ENCODE data around the gene KCNJ1. TPM values are rescaled to one million over a fixed set of nuclear protein-coding genes. Genes with fewer than 3 reads are reported as not detected.

The KCNJ1 gene
- total RNA-seq, 1 donor from 2014 or later: 0.41 TPM

DNA sequence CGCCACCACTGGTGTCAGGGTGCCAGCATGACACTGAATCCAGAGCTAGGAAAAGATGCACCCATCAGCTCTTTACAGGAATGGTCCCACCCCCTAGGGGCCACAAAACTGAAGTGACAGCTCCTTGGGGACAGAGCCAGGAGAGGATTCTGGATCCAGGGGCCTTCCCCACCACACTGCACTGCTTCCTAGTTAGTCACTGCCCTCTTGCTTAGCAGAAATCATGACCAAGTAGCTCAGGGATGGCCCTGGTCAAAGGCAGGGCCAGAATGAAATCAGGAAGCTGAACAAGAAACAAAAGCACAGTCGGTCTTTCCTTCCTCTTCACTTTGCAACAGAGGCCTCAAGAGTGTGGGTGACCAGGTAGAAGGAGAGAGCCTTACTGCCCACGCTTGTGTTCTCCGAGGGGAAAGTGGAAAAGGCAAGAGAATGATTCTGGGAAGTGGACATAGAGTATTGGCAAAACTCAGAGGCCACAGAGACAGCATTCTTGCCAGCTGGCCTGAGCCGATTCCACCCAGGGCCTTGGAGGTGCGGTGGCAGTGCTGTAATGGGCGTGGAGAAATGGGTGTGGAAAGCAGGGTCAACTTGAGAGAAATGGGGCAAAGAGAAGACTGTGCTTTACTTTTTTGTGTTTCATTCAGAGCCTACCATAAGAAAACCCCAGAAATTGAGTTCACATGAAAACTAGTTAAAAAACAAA is 39.8 kb downstream of the KCNJ1 start:
- peaks cover 12% of the 10 kb centered on the region for H3K27me3 Mint-ChIP-seq (ENCODE audit: insufficient read depth, low read depth)
- DNase-seq (ENCODE audit: low spot score): no peak
- no peak overlapping the region for H2AFZ ChIP-seq (replicated peaks)
- no peaks in the 10 kb centered on the region for H3K4me1 ChIP-seq
- no peaks in the 10 kb centered on the region for H3K79me2 ChIP-seq (ENCODE audit: low read depth)
- H3K36me3 Mint-ChIP-seq: no peaks in the 10 kb centered on the region
- no peak overlapping the region for H3K4me3 ChIP-seq
- no peaks in the 10 kb centered on the region for H3K27me3 ChIP-seq
- TF ChIP-seq, protein P1, sequence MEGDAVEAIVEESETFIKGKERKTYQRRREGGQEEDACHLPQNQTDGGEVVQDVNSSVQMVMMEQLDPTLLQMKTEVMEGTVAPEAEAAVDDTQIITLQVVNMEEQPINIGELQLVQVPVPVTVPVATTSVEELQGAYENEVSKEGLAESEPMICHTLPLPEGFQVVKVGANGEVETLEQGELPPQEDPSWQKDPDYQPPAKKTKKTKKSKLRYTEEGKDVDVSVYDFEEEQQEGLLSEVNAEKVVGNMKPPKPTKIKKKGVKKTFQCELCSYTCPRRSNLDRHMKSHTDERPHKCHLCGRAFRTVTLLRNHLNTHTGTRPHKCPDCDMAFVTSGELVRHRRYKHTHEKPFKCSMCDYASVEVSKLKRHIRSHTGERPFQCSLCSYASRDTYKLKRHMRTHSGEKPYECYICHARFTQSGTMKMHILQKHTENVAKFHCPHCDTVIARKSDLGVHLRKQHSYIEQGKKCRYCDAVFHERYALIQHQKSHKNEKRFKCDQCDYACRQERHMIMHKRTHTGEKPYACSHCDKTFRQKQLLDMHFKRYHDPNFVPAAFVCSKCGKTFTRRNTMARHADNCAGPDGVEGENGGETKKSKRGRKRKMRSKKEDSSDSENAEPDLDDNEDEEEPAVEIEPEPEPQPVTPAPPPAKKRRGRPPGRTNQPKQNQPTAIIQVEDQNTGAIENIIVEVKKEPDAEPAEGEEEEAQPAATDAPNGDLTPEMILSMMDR (IDR thresholded peaks at IDR 0.05): no peak
- TF ChIP-seq EZH2phosphoT487 (IDR thresholded peaks at IDR 0.05) (no peak), EZH2 (IDR thresholded peaks at IDR 0.05) (no peak)
- no peak overlapping the region for H3K27ac ChIP-seq
- no peaks in the 10 kb centered on the region for H3F3A ChIP-seq (ENCODE audit: low read depth)
- H3K36me3 ChIP-seq: no peaks in the 10 kb centered on the region
- no peak overlapping the region for H3K4me3 Mint-ChIP-seq
- no peak overlapping the region for H3K27ac Mint-ChIP-seq
- H3K4me2 ChIP-seq: no peak overlapping the region
- H3K9me3 Mint-ChIP-seq: peaks cover 7% of the 10 kb centered on the region
- H3K4me1 Mint-ChIP-seq: peaks cover 7% of the 10 kb centered on the region
- no peaks in the 10 kb centered on the region for H3K9me3 ChIP-seq (ENCODE audit: low read depth)
- H4K20me1 ChIP-seq (ENCODE audit: low read depth): no peaks in the 10 kb centered on the region
- H3K9ac ChIP-seq: no peak overlapping the region

DNA sequence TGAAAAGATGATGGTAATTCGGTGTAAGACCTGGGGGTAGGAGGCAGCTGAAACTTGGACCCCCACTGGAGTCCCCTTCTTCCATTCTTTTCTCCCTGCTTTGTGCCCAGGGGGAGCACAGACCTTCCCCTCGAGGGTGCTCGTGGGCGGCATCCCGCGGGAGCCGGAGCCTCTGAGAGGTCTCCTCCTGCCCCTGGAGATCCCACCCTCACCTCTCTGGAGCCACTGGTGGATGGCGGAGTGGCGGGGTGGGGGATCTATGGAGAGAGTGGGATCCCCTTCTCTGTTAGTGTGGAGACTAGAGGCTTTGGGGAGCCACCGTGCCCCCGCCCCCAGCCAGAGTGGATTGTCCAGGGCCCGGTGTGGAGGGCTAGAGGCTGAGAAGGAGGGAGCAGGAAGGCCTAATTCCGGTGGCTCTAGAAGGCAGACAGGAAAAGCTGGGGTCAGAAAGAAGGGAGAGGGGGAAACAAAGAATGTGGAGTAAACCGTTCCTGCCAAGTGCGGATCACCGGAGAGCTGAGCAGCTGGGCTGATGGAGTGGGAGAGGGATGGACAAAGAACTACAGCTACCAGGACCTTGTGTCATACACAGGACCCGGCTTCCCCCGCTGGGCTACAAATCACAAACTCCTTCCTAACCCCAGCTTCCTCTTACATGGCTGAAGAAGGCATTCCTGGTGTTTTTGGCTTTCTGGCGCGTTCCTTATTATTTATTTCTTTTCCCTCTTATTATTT is 41.9 kb downstream of the KCNJ1 start:
- peaks cover 9% of the 10 kb centered on the region for H3K4me1 ChIP-seq
- H3K9ac ChIP-seq: no peak overlapping the region
- no peaks in the 10 kb centered on the region for H3K27me3 ChIP-seq
- H3K27ac ChIP-seq: no peak overlapping the region
- H3K36me3 ChIP-seq: no peaks in the 10 kb centered on the region
- no peaks in the 10 kb centered on the region for H3F3A ChIP-seq (ENCODE audit: low read depth)
- Mint-ChIP-seq H3K27me3 (ENCODE audit: insufficient read depth, low read depth) (peaks cover 22% of the 10 kb centered on the region), H3K4me1 (peaks cover 11% of the 10 kb centered on the region), H3K27ac (no peak overlapping the region), H3K9me3 (peaks cover 7% of the 10 kb centered on the region), H3K4me3 (peak overlapping the region; percentile 21), H3K36me3 (no peaks in the 10 kb centered on the region)
- no peaks in the 10 kb centered on the region for H3K9me3 ChIP-seq (ENCODE audit: low read depth)
- no peak for DNase-seq (ENCODE audit: low spot score)
- no peak overlapping the region for H3K4me3 ChIP-seq
- H3K4me2 ChIP-seq: no peak overlapping the region
- no peaks in the 10 kb centered on the region for H4K20me1 ChIP-seq (ENCODE audit: low read depth)
- no peak overlapping the region for H2AFZ ChIP-seq (replicated peaks)
- TF ChIP-seq EZH2phosphoT487 (IDR thresholded peaks at IDR 0.05) (no peak), EZH2 (IDR thresholded peaks at IDR 0.05) (no peak)
- TF ChIP-seq, protein P1 (IDR thresholded peaks at IDR 0.05): no peak
- H3K79me2 ChIP-seq (ENCODE audit: low read depth): no peaks in the 10 kb centered on the region

DNA sequence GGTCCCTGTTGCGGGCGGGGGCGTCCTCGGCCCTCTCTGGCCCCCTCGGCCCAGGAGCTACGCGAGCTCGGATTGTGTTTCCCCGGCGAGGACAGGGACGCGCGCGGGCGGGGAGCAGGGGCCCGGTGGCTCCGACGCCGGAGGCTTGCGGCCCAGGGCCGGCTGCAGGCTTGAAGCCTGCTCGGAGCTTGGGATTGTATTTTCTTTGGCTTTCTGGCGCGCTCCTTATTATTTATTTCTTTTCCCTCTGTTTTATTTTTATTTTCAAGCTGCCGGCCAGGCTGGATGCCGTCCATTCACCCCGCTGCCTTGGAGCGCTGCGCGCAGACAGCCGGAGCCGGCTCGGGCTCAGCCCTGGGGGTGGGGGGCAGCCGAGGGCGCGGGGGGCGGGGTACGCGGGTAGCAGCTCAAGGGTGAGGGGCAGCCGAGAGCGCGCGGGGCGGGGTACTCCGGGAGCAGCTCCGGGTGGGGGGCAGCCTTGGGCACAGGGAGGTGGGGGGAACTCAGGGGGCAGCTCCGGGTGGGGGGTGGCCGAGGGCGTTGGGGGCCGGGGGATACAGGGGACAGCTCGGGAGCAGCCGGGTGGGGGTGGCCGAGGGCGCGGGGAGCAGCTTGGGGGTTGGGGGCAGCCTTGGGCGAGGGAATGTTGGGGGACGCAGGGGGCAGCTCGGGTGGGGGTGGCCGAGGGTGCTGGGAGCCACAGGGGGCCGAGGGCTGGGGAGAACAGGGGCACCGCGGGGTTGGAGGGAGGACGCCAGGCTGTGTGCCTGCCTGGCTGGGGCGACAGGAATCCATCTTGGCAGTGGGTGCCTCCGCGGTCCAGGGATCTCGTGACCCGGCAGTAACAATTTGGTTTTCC is 42.7 kb downstream of the KCNJ1 start:
- no peak overlapping the region for H3K4me3 Mint-ChIP-seq
- no peak for TF ChIP-seq EZH2 (IDR thresholded peaks at IDR 0.05)
- no peak for TF ChIP-seq EZH2phosphoT487 (IDR thresholded peaks at IDR 0.05)
- TF ChIP-seq, protein P1 (IDR thresholded peaks at IDR 0.05): no peak

More for the DNA sequence above, 42.7 kb downstream of the KCNJ1 start:
- Histone ChIP-seq H3K4me3 (no peak overlapping the region), H3K79me2 (ENCODE audit: low read depth) (no peaks in the 10 kb centered on the region), H3F3A (ENCODE audit: low read depth) (no peaks in the 10 kb centered on the region), H3K4me1 (peaks cover 9% of the 10 kb centered on the region), H3K36me3 (no peaks in the 10 kb centered on the region), H3K9me3 (ENCODE audit: low read depth) (no peaks in the 10 kb centered on the region), H3K27ac (no peak overlapping the region), H2AFZ (replicated peaks) (peak overlapping the region; percentile 31), H3K9ac (no peak overlapping the region), H4K20me1 (ENCODE audit: low read depth) (no peaks in the 10 kb centered on the region), H3K27me3 (no peaks in the 10 kb centered on the region), H3K4me2 (peak overlapping the region; percentile 17)
- Mint-ChIP-seq H3K27ac (no peak overlapping the region), H3K9me3 (peaks cover 7% of the 10 kb centered on the region), H3K27me3 (ENCODE audit: insufficient read depth, low read depth) (peaks cover 17% of the 10 kb centered on the region), H3K4me1 (peaks cover 11% of the 10 kb centered on the region), H3K36me3 (no peaks in the 10 kb centered on the region)
- DNase-seq (ENCODE audit: low spot score): no peak

Data from neural progenitor cell (in vitro differentiated cells).